Epithelial cell of esophagus (primary cell): ENCODE results near the gene SORBS1.
A peak's percentile ranks its signal among the peaks of the same experiment; 100 is the strongest.

Source experiments
- DNase-seq: peaks from one replicate; pipeline ENCODE4 v3.0.0; 2010; ENCODE audit warnings: low read depth
- H3K4me3 ChIP-seq: 2 replicates; pipeline ENCODE4 v1.5.1; 2011; ENCODE audit warnings: mild to moderate bottlenecking, low read length, control low read depth
- CTCF ChIP-seq: IDR thresholded peaks from 2 replicates; pipeline ENCODE4 v1.5.1; 2011; ENCODE audit warnings: low read depth, mild to moderate bottlenecking, low read length, control low read depth, inconsistent platforms; ENCODE audit not compliant: insufficient read depth; ENCODE audit errors: missing control alignments

SORBS1 gene

GRCh38 chr10:95331596-95332130, 229.5 kb downstream of the SORBS1 start:
- no peak overlapping the region for H3K4me3 ChIP-seq
- no peak for TF ChIP-seq CTCF
- no peak for DNase-seq

GRCh38 chr10:95330966-95331453, 230.2 kb downstream of the SORBS1 start:
- peak; percentile 10 for DNase-seq
- no peak overlapping the region for H3K4me3 ChIP-seq
- no peak for TF ChIP-seq CTCF

GRCh38 chr10:95329296-95329695, 231.9 kb downstream of the SORBS1 start:
- no peak overlapping the region for H3K4me3 ChIP-seq
- no peak for TF ChIP-seq CTCF
- peak; percentile 63 for DNase-seq

- no peak overlapping the region for H3K4me3 ChIP-seq
- no peak for TF ChIP-seq CTCF
- no peak for DNase-seq
Measured at GRCh38 chr10:95328013-95328412, 233.2 kb downstream of the SORBS1 start.

GRCh38 chr10:95327367-95327766, 233.8 kb downstream of the SORBS1 start:
- DNase-seq = peak; percentile 75
- H3K4me3 ChIP-seq = no peak overlapping the region
- TF ChIP-seq CTCF = peak; percentile 38

- no peak for TF ChIP-seq CTCF
- no peak for DNase-seq
- H3K4me3 ChIP-seq = no peak overlapping the region
Measured at GRCh38 chr10:95326396-95326795, 234.8 kb downstream of the SORBS1 start.

GRCh38 chr10:95325863-95326262, 235.3 kb downstream of the SORBS1 start:
- no peak overlapping the region for H3K4me3 ChIP-seq
- no peak for DNase-seq
- TF ChIP-seq CTCF = no peak
